HG03442 (cell line): ENCODE data around the gene ZNF385D.
"Not testable (repeated sequence)": the region's sequence is repeated elsewhere in the genome, so short reads cannot be mapped to it uniquely, and the experiment has no call there.

Experiments used
- ATAC-seq: cut with Tn5 transposase; IDR thresholded peaks from one replicate; pipeline ENCODE4 v1.9.1; 2021; ENCODE audit warnings: mild to moderate bottlenecking, moderate library complexity; ENCODE audit not compliant: unreplicated experiment

Gene ZNF385D

GRCh38 chr3:21524133-21524532 is 226.9 kb downstream of the ZNF385D start:
- no peak for ATAC-seq

- no peak for ATAC-seq
Observed at GRCh38 chr3:21520106-21520963, 230.7 kb downstream of the ZNF385D start.

- ATAC-seq: no peak
Observed at GRCh38 chr3:21517184-21517583, 233.8 kb downstream of the ZNF385D start.

- no peak for ATAC-seq
Observed at GRCh38 chr3:21515417-21515816, 235.6 kb downstream of the ZNF385D start.

- no peak for ATAC-seq
Observed at GRCh38 chr3:21509731-21510470, 241.1 kb downstream of the ZNF385D start.

GRCh38 chr3:21508246-21508645 is 242.8 kb downstream of the ZNF385D start:
- ATAC-seq: no peak

- no peak for ATAC-seq
Observed at GRCh38 chr3:21505711-21506460, 245.1 kb downstream of the ZNF385D start.

GRCh38 chr3:21502656-21503055 is 248.4 kb downstream of the ZNF385D start:
- ATAC-seq: no peak

- no peak for ATAC-seq
Observed at GRCh38 chr3:21500834-21501233, 250.2 kb downstream of the ZNF385D start.

- ATAC-seq: not testable (repeated sequence)
Observed at GRCh38 chr3:21490671-21491070, 260.3 kb downstream of the ZNF385D start.

- ATAC-seq: no peak
Observed at GRCh38 chr3:21487520-21487919, 263.5 kb downstream of the ZNF385D start.

GRCh38 chr3:21486024-21486935 is 264.7 kb downstream of the ZNF385D start:
- not testable (repeated sequence) for ATAC-seq

- ATAC-seq: no peak
Observed at GRCh38 chr3:21484828-21485144, 266.2 kb downstream of the ZNF385D start.

GRCh38 chr3:21484057-21484827 is 266.8 kb downstream of the ZNF385D start:
- no peak for ATAC-seq

GRCh38 chr3:21481991-21482390 is 269.0 kb downstream of the ZNF385D start:
- ATAC-seq: no peak

GRCh38 chr3:21477541-21478288 is 273.3 kb downstream of the ZNF385D start:
- no peak for ATAC-seq

GRCh38 chr3:21466476-21466875 is 284.5 kb downstream of the ZNF385D start:
- no peak for ATAC-seq

- ATAC-seq: no peak
Observed at GRCh38 chr3:21464746-21465145, 286.3 kb downstream of the ZNF385D start.

- no peak for ATAC-seq
Observed at GRCh38 chr3:21463319-21463718, 287.7 kb downstream of the ZNF385D start.
